Thoracic aorta (tissue), 2 donors: ENCODE results near the gene CD24. TPM values are rescaled to one million over a fixed set of nuclear protein-coding genes. Genes with fewer than 3 reads are reported as not detected.
A peak's percentile ranks its signal among the peaks of the same experiment; 100 is the strongest.
"Not testable (repeated sequence)": the region's sequence is repeated elsewhere in the genome, so short reads cannot be mapped to it uniquely, and the experiment has no call there.

ENCODE experiments used
- ATAC-seq: fragments of 150-250 bp; one replicate; pipeline ENCODE4 v1.8.0; 2017; ENCODE audit warnings: low read depth; ENCODE audit not compliant: insufficient number of reproducible peaks, low FRiP score
- DNase-seq: peaks from one replicate; pipeline ENCODE4 v3.0.0-alpha.2; 2020; ENCODE audit warnings: low spot score
- H3K27ac ChIP-seq, 2 donors: fragments of 200-600 bp; sonication (generic); 1 replicate in 1 of 2; 2 replicates in 1 of 2; pipeline ENCODE4 v1.5.1; 2016; ENCODE audit warnings: mild to moderate bottlenecking in 2 of 2, moderate library complexity in 2 of 2
- H3K27me3 ChIP-seq: fragments of 200-600 bp; sonication (generic); replicated peaks from 2 replicates; pipeline ENCODE4 v1.6.0; 2016; ENCODE audit warnings: mild to moderate bottlenecking; ENCODE audit not compliant: insufficient read depth
- H3K36me3 ChIP-seq: fragments of 200-600 bp; sonication (generic); one replicate; pipeline ENCODE4 v1.5.1; 2016
- H3K4me1 ChIP-seq, 2 donors: fragments of 200-600 bp; sonication (generic); 1 replicate in 1 of 2; 2 replicates in 1 of 2; pipeline versions ENCODE4 v1.5.1 to v1.6.0; 2016; ENCODE audit warnings: low read depth in 2 of 2, mild to moderate bottlenecking in 1 of 2; ENCODE audit not compliant: control insufficient read depth in 1 of 2
- H3K4me3 ChIP-seq: fragments of 200-600 bp; sonication (generic); 2 replicates; pipeline ENCODE4 v1.5.1; 2016; ENCODE audit warnings: mild to moderate bottlenecking
- H3K9me3 ChIP-seq: fragments of 200-600 bp; sonication (generic); 2 replicates; pipeline ENCODE4 v1.5.1; 2016
- CTCF ChIP-seq: fragments of 200-600 bp; sonication (generic); IDR thresholded peaks from one replicate; pipeline ENCODE4 v1.5.1; 2019; ENCODE audit warnings: antibody characterized with exemption
- total RNA-seq, 2 donors: library from RNA; depleted of rRNA; stranded (reverse); fragments of >200 nt; gene quantifications; one replicate each; pipeline versions ENCODE4 v1.1.0 to v1.2.3, GENCODE V29; 2016

Gene CD24
- total RNA-seq, 2 donors from 2014 or later: 0.95 to 6.6 TPM

- Histone ChIP-seq H3K9me3 (no peaks in the 10 kb centered on the region), H3K4me3 (no peak overlapping the region), H3K27me3 (no peaks in the 10 kb centered on the region), H3K27ac (no peak overlapping the region), H3K4me1 (no peaks in the 10 kb centered on the region), H3K36me3 (no peaks in the 10 kb centered on the region)
- ATAC-seq (no peak), DNase-seq (no peak)
- TF ChIP-seq CTCF: no peak
Observed at GRCh38 chr6:107009499-107009898, 35.0 kb upstream of the CD24 start.

- DNase-seq: no peak
- H3K27ac ChIP-seq: no peak overlapping the region
Observed at GRCh38 chr6:106997392-106998158, 23.0 kb upstream of the CD24 start.

GRCh38 chr6:106995640-106996039 is 21.1 kb upstream of the CD24 start:
- no peak for TF ChIP-seq CTCF
- no peak overlapping the region for H3K27ac ChIP-seq
- no peaks in the 10 kb centered on the region for H3K9me3 ChIP-seq
- H3K36me3 ChIP-seq: no peaks in the 10 kb centered on the region
- ATAC-seq (no peak), DNase-seq (no peak)
- no peaks in the 10 kb centered on the region for H3K27me3 ChIP-seq
- H3K4me1 ChIP-seq: no peaks in the 10 kb centered on the region
- H3K4me3 ChIP-seq: no peak overlapping the region

More at GRCh38 chr6:106997392-106998158, 23.0 kb upstream of the CD24 start:
- Histone ChIP-seq H3K4me3 (no peak overlapping the region), H3K9me3 (no peaks in the 10 kb centered on the region), H3K27me3 (no peaks in the 10 kb centered on the region), H3K36me3 (no peaks in the 10 kb centered on the region), H3K4me1 (no peaks in the 10 kb centered on the region)
- ATAC-seq: no peak
- TF ChIP-seq CTCF: peak; percentile 30

GRCh38 chr6:106989737-106990136 is 15.2 kb upstream of the CD24 start:
- not testable (repeated sequence) for H3K4me3 ChIP-seq, ATAC-seq, H3K36me3 ChIP-seq, H3K27me3 ChIP-seq, DNase-seq, H3K4me1 ChIP-seq, H3K9me3 ChIP-seq, H3K27ac ChIP-seq

GRCh38 chr6:106988664-106989063 is 14.1 kb upstream of the CD24 start:
- Histone ChIP-seq H3K36me3 (no peaks in the 10 kb centered on the region), H3K27ac (no peak overlapping the region), H3K9me3 (no peaks in the 10 kb centered on the region), H3K4me3 (no peak overlapping the region), H3K27me3 (no peaks in the 10 kb centered on the region), H3K4me1 (no peaks in the 10 kb centered on the region)
- no peak for ATAC-seq
- no peak for TF ChIP-seq CTCF
- DNase-seq: no peak

GRCh38 chr6:106981926-106982325 is 7.4 kb upstream of the CD24 start:
- Histone ChIP-seq H3K27me3 (no peaks in the 10 kb centered on the region), H3K4me1 (no peaks in the 10 kb centered on the region), H3K27ac (no peak overlapping the region), H3K9me3 (no peaks in the 10 kb centered on the region), H3K4me3 (no peak overlapping the region), H3K36me3 (no peaks in the 10 kb centered on the region)
- TF ChIP-seq CTCF: no peak
- DNase-seq (no peak), ATAC-seq (no peak)
